ENCODE results near the gene DOK6.

DOK6 gene

GRCh38 chr18:69757733-69758132, 357.0 kb downstream of the DOK6 start:
- DNase-seq, result no peak

DNA sequence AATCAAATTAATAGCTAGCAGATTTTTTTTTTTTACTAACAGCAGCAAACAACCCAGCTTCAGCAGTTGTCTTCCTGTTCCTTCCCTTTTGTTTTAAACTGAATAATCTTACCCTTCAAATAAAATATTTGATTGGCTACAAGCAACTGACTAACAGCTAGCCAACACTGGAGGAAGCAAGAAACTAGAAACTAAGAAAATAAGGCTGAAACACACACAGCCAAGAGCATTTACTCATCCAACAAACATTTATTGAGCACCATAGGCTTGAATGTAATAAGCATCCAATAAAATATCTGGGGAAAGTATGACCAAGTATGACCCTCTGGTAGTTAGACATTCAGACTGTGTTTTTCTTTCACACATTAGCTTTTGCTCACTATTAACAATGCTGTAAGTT, 357.8 kb downstream of the DOK6 start:
- DNase-seq, result no peak

GRCh38 chr18:69759046-69759445, 358.4 kb downstream of the DOK6 start:
- DNase-seq, result no peak

- no peak for DNase-seq
Observed at GRCh38 chr18:69763002-69763401, 362.3 kb downstream of the DOK6 start.

DNA sequence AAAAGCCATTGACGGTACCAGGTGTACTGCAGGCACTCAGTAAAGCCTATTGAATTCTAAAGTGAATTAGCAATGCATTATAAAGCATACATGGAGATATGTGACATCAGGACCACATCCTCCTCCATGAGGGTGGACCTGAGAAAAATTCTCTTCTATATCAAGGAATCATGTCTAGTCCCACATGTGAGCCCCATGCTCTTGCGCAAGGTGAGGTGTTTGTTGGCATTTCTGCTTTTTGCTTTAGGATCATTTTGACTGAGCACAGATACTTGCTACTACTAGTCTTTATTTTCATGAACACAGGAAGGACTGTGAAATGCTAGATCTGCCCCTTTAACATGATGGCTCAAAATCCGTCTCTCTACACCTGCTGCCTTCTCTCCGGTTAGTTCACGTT, 363.1 kb downstream of the DOK6 start:
- DNase-seq, result no peak

- no peak for DNase-seq
Observed at GRCh38 chr18:69770238-69770637, 369.6 kb downstream of the DOK6 start.

GRCh38 chr18:69774831-69775230, 374.1 kb downstream of the DOK6 start:
- no peak for DNase-seq

- no peak for DNase-seq
Observed at GRCh38 chr18:69777248-69777647, 376.6 kb downstream of the DOK6 start.

DNA sequence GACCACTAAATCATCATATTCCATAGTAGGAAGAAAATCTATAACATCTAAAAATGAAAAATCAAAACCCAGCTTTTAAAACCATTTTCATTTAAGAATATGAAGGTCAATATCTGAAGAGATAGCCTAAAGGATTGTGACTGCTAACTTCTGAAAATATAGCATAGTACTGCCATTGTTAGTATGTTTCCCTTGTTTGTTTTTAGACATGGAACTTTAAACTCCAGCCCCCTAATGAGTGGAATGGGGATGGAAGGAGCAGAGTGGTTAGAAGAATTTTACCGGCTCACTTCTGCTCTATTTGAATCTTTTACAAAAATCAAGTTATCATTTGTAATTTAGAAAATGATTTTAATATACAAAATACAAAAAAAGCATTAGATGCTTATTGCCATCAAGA, 378.0 kb downstream of the DOK6 start:
- DNase-seq, result no peak

DNA sequence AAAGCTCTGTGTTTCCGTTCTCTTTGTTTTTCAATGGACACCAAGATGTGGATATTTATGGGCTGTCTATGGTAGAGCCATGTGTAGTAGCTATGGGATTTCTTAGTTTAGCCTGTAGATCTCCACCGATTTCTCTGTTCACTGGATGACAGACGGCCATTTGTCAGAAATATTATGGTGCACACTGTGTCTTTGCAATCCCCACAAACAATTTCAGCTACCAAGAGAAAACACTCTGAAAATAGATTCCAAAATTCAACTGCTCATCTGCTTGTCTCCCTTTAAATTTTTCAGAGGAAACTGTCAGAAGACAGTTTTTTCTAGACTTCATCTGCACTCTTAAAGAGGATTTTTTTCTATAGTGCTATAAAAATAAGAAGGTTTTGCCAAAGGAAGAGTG, 380.2 kb downstream of the DOK6 start:
- DNase-seq, result no peak

DNA sequence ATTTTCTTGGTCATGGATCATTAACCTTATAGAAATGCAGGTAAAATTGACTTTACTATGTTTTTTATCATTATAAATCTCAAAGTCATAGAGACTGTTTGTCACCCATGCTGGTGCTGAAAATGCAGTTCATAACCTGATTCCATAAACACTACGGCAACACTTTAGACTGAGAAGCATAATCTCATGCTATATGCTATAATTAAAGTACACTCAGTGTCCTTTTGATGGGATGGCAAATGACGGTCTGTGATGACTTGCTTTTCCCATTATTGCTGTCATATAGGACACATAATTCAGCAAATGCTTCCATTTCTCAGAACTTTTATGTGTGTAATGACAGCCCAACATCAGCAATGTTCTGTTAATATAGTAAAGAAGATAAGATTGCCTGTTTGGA, 384.1 kb downstream of the DOK6 start:
- no peak for DNase-seq

DNA sequence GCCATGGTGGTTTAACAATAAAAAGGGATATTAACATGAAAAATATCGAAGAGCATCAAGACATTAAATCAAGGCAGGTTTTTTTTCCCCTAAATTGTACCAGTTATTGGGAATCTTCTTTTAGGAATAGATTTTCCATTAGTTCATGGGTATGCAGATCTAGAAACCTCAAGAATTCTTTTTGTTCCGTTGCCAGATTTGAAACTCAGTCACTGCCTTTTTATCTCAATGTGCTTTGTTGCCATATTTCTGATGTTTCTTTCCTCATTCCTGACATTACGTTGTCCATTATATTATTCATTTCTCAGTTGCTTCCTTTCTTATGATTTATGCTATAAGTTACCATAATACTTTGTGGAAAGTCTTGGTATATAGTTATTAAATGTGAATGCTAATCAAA, 384.8 kb downstream of the DOK6 start:
- DNase-seq, result no peak

DNA sequence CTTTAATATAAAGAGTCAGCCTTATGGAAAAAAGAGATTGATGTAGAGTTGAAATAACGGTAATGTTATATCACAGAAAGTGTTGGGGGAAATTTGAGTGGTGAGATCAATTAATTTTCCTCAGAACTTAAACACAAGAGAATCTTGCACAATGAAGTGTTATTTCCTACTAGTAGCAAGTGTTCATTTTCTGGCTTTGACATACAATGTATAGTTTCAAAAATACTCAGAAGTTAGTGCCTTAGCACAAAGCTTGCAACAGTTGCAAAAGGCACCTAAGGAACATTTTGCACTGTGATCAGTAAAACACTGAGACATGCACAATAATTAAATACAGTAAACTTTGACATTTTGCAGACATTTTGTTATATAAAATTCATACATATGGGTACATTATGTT, 385.7 kb downstream of the DOK6 start:
- DNase-seq, result no peak

- DNase-seq, result no peak
Observed at GRCh38 chr18:69787825-69788547, 387.3 kb downstream of the DOK6 start.

GRCh38 chr18:69789794-69790193, 389.1 kb downstream of the DOK6 start:
- DNase-seq, result no peak

DNA sequence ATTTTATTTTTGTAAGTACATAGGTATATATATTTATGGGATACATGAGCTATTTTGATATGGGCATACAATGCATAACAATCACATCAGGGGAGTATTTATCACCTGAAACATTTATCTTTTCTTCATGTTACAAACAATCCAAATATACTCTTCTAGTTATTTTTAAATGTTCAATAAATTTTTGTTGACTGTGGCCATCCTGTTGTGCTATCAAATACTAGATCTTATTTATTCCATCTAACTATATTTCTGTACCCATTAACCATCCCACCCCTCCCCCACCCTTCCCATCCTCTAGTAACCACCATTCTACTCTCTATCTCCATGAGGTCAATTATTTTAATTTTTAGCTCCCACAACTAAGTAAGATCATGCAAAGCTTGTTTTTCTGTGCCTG, 390.0 kb downstream of the DOK6 start:
- no peak for DNase-seq

DNA sequence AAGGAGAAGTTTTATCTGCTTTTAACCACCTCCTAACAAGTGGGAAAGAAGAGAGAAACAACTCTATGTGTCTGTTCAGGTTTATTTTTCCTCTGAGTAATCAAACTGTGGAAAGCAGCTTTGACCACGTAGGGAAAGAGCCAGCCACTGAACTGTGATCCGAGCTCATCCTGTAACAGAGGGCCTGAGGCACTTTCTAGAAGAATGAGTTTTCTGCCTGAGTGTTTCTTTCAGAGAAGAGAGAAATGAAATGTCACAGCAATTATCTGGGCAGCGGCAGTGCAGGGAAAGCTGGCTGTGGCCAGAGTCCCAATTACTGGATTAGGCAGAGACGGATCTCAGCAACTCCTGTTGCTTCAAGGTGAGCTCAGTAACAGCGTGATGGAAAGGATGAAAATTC, 395.1 kb downstream of the DOK6 start:
- no peak for DNase-seq

- DNase-seq, result no peak
Observed at GRCh38 chr18:69804776-69805501, 404.3 kb downstream of the DOK6 start.

- DNase-seq, result no peak
Observed at GRCh38 chr18:69808399-69808798, 407.7 kb downstream of the DOK6 start.

- DNase-seq, result no peak
Observed at GRCh38 chr18:69813559-69813958, 412.9 kb downstream of the DOK6 start.

- no peak for DNase-seq
Observed at GRCh38 chr18:69814861-69815385, 414.2 kb downstream of the DOK6 start.

DNA sequence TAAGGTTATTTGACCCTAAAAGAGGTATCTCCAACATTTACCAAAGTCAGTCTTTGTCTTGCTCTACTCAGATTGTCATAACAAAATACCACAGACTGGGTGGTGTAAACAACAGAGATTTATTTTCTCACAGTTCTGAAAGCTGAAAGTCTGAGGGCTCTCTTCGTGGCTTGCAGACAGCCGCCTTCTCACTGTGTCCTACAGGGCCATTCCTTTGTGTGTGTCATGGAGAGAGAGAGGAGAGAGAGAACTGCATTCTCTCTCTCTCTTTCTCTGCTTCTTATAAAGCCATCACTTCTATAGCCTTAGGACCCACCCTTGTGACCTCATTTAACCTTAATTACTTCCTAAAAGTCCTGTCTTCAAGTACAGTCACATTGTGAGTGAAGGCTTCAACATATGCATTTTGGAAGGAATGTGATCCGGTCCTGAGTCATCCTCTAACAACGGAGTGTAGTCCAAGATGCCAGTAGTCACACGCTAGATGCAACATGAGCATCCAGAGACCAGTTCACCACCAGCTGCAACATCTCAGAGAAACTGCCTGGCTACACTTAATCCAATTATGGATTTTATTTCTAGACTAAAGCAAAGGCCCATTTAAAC, 416.8 kb downstream of the DOK6 start:
- no peak for DNase-seq

DNA sequence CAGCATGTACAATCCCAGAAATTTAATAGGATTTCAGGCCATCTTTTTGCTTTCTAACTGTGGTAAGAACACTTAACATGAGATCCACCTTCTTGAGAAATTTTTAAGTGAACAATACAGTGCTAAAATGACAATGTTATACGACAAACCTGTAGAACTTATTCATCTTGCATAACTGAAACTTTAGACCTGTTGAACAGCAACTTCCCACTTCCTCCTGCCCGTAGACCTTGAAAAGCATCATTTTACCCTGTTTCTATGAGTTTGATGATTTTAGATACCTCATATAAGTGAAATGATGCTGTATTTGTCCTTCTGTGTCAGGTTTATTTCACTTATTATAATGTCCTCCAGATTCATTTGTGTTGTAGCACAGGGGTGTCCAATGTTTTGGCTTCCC, 418.8 kb downstream of the DOK6 start:
- no peak for DNase-seq

DNA sequence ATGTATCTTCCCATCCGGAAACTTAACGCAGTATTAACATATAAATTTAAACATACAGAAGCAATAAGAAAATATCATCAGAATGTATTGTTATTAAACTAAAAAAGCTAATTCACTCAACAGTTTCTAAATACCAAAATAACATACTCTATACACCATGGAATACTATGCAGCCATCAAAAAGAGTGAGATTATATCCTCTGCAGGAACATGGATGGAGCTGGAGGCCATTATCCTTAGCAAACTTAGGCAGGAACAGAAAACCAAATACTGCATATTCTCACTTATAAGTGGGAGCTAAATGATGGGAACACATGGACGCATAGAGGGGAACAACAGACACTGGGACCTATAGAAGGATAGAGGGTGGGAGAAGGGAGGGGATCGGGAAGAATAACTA, 419.9 kb downstream of the DOK6 start:
- no peak for DNase-seq
